Stimulated activated CD8-positive, alpha-beta memory T cell treated with anti-CD3 and anti-CD28 coated beads, Interleukin-4, amount 100 ng/mL, for 4 hours (primary cell): Measurements from ENCODE around the gene RAN.
"Not testable (repeated sequence)": the region's sequence is repeated elsewhere in the genome, so short reads cannot be mapped to it uniquely, and the experiment has no call there.

ENCODE experiments used
- DNase-seq, 2 donors: peaks; one replicate each; pipeline ENCODE4 v3.0.0-alpha.2; 2020; ENCODE audit warnings: low read depth in 2 of 2, low spot score in 1 of 2

Gene RAN

GRCh38 chr12:130849561-130850417 is 22.1 kb upstream of the RAN start:
- DNase-seq = no peak

- no peak for DNase-seq
Observed at GRCh38 chr12:130850418-130851021, 21.3 kb upstream of the RAN start.

- no peak for DNase-seq
Observed at GRCh38 chr12:130856088-130856487, 15.8 kb upstream of the RAN start.

- DNase-seq = no peak
Observed at GRCh38 chr12:130858084-130858483, 13.8 kb upstream of the RAN start.

- DNase-seq = no peak
Observed at GRCh38 chr12:130859161-130859560, 12.7 kb upstream of the RAN start.

- no peak for DNase-seq
Observed at GRCh38 chr12:130860311-130860710, 11.6 kb upstream of the RAN start.

- no peak for DNase-seq
Observed at GRCh38 chr12:130862161-130862560, 9.7 kb upstream of the RAN start.

- DNase-seq = not testable (repeated sequence)
Observed at GRCh38 chr12:130862771-130863170, 9.1 kb upstream of the RAN start.

- DNase-seq = no peak
Observed at GRCh38 chr12:130863298-130863697, 8.6 kb upstream of the RAN start.

- DNase-seq = no peak
Observed at GRCh38 chr12:130868412-130868811, 3.5 kb upstream of the RAN start.

- DNase-seq = peak; percentile 26 to 36
Observed at GRCh38 chr12:130870442-130871285, 1.2 kb upstream of the RAN start.

GRCh38 chr12:130872179-130873096 is 572 bp downstream of the RAN start:
- no peak for DNase-seq

- no peak for DNase-seq
Observed at GRCh38 chr12:130873106-130873795, 1.4 kb downstream of the RAN start.

- DNase-seq = no peak
Observed at GRCh38 chr12:130873825-130874224, 2.0 kb downstream of the RAN start.

GRCh38 chr12:130874696-130875095 is 2.8 kb downstream of the RAN start:
- no peak for DNase-seq

- no peak for DNase-seq
Observed at GRCh38 chr12:130875193-130875592, 3.3 kb downstream of the RAN start.

- not testable (repeated sequence) for DNase-seq
Observed at GRCh38 chr12:130875708-130876107, 3.8 kb downstream of the RAN start.

GRCh38 chr12:130876297-130876696 is 4.4 kb downstream of the RAN start:
- DNase-seq = no peak

GRCh38 chr12:130876758-130877157 is 4.9 kb downstream of the RAN start:
- no peak for DNase-seq

- no peak for DNase-seq
Observed at GRCh38 chr12:130877333-130877732, 5.5 kb downstream of the RAN start.
